HCT116 (cell line): ENCODE results near the gene ABCB1. TPM values are rescaled to one million over a fixed set of nuclear protein-coding genes. Genes with fewer than 3 reads are reported as not detected.

Experiments
- ATAC-seq: fragments of 200-7000 bp; cut with Tn5 transposase; 2 replicates; pipeline ENCODE4 v1.9.1; 2020; ENCODE audit warnings: mild to moderate bottlenecking, moderate library complexity
- BruUV-seq: library from RNA; stranded (reverse); fragments of 400-500 nt; replicated peaks from 2 replicates; lab custom pipeline; 2021; lab: Mats Ljungman, UMichigan
- CTCF ChIA-PET: fragments of 300-600 bp; sonication (Branson Sonifier 250); formaldehyde crosslinking; loops from one replicate; lab custom pipeline; 2021; ENCODE audit warnings: antibody characterized with exemption; lab: Charles Lee
- POLR2A ChIA-PET: fragments of 300-600, 350-600 bp; sonication (Branson Sonifier 250); formaldehyde crosslinking; loops from one replicate; lab custom pipeline; 2021; ENCODE audit warnings: antibody characterized with exemption; lab: Charles Lee
- RAD21 ChIA-PET, 2 experiments: fragments of 300-600 bp; sonication (Branson Sonifier 250); formaldehyde crosslinking; loops; one replicate each; lab custom pipeline; 2023; ENCODE audit warnings: low total read pairs in 2 of 2; ENCODE audit not compliant: uncharacterized antibody in 2 of 2, unreplicated experiment in 2 of 2, low non-redundant PET in 1 of 2; lab: Charles Lee
- DNase-seq: peaks from one replicate; pipeline ENCODE4 v3.0.0-alpha.2; 2010; ENCODE audit warnings: low read depth, low spot score
- H2AFZ ChIP-seq: fragments of 200-600 bp; shearing (Covaris generic), sonication (generic); 2 replicates; pipeline ENCODE4 v1.6.1; 2017; ENCODE audit warnings: low read depth, mixed run types, mixed read lengths, antibody characterized with exemption, low read length; ENCODE audit not compliant: poor library complexity, severe bottlenecking
- H3K27ac ChIP-seq: 2 replicates; pipeline ENCODE4 v1.5.1; 2012; ENCODE audit warnings: low read depth, low read length
- H3K27me3 ChIP-seq: fragments of 200-600 bp; sonication (generic); 2 replicates; pipeline ENCODE4 v1.6.1; 2016; ENCODE audit warnings: mixed run types, low read length, mixed read lengths; ENCODE audit not compliant: insufficient read depth
- H3K36me3 ChIP-seq, 2 experiments: fragments of 200-500 bp in 1 of 2; fragments of 200-600 bp in 1 of 2; sonication (Bioruptor generic) in 1 of 2; sonication (generic) in 1 of 2; 2 replicates each; pipeline versions ENCODE4 v1.5.1 to v1.6.1; 2014 to 2016; ENCODE audit warnings: low read length in 2 of 2, inconsistent platforms in 1 of 2, mixed read lengths in 1 of 2, mixed run types in 1 of 2; ENCODE audit not compliant: insufficient read depth in 2 of 2, control insufficient read depth in 1 of 2
- H3K4me1 ChIP-seq, 2 experiments: fragments of 200-600 bp in 1 of 2; sonication (generic) in 1 of 2; 2 replicates each; pipeline versions ENCODE4 v1.5.1 to v1.6.1; 2012 to 2017; ENCODE audit warnings: low read length in 2 of 2, inconsistent platforms in 1 of 2, mild to moderate bottlenecking in 1 of 2, mixed read lengths in 1 of 2, mixed run types in 1 of 2, moderate library complexity in 1 of 2; ENCODE audit not compliant: insufficient read depth in 2 of 2, control insufficient read depth in 1 of 2
- H3K4me2 ChIP-seq: fragments of 200-600 bp; sonication (generic); 2 replicates; pipeline ENCODE4 v1.6.1; 2017; ENCODE audit warnings: mixed run types, low read length, mixed read lengths
- H3K4me3 ChIP-seq, 2 experiments: fragments of 200-600 bp in 1 of 2; sonication (generic) in 1 of 2; replicated peaks in 1 of 2; 2 replicates each; pipeline ENCODE4 v1.5.1; 2011 to 2016; ENCODE audit warnings: low read length in 2 of 2, control low read depth in 1 of 2, low read depth in 1 of 2, mild to moderate bottlenecking in 1 of 2, mixed read lengths in 1 of 2, mixed run types in 1 of 2
- H3K79me2 ChIP-seq: fragments of 200-600 bp; sonication (generic); 2 replicates; pipeline ENCODE4 v1.6.1; 2017; ENCODE audit warnings: mild to moderate bottlenecking, mixed run types, low read length, moderate library complexity, mixed read lengths; ENCODE audit not compliant: insufficient read depth
- H3K9ac ChIP-seq: fragments of 200-600 bp; sonication (generic); 2 replicates; pipeline ENCODE4 v1.6.1; 2016; ENCODE audit warnings: low read length, mixed read lengths
- H3K9me2 ChIP-seq: fragments of 200-600 bp; sonication (generic), shearing (Covaris generic); 2 replicates; pipeline ENCODE4 v1.6.1; 2017; ENCODE audit warnings: mixed run types, mild to moderate bottlenecking, moderate library complexity; ENCODE audit not compliant: insufficient read depth
- H3K9me3 ChIP-seq, 2 experiments: fragments of 200-500 bp in 1 of 2; fragments of 200-600 bp in 1 of 2; sonication (Bioruptor generic) in 1 of 2; sonication (generic) in 1 of 2; 2 replicates each; pipeline ENCODE4 v1.6.1; 2014 to 2017; ENCODE audit warnings: low read length in 2 of 2, mixed read lengths in 2 of 2, inconsistent platforms in 1 of 2, low read depth in 1 of 2, mild to moderate bottlenecking in 1 of 2, mixed run types in 1 of 2, moderate library complexity in 1 of 2; ENCODE audit not compliant: control insufficient read depth in 1 of 2, insufficient read depth in 1 of 2
- H4K20me1 ChIP-seq: fragments of 200-600 bp; sonication (generic), shearing (Covaris generic); 2 replicates; pipeline ENCODE4 v1.6.1; 2017; ENCODE audit warnings: mixed run types, mild to moderate bottlenecking, moderate library complexity; ENCODE audit not compliant: insufficient read depth
- ATF3 ChIP-seq: IDR thresholded peaks from 2 replicates; pipeline ENCODE4 v1.6.1; 2012
- CBX3 ChIP-seq: IDR thresholded peaks from 2 replicates; pipeline ENCODE4 v1.6.1; 2012; ENCODE audit warnings: low read depth
- CTCF ChIP-seq, 3 experiments: fragments of 200-600 bp in 1 of 3; sonication (generic) in 1 of 3; IDR thresholded peaks in 2 of 3; conservative IDR thresholded peaks in 1 of 3; 2 replicates each; pipeline ENCODE4 v1.5.1; 2012 to 2017; ENCODE audit warnings: low read depth in 2 of 3, low read length in 2 of 3, antibody characterized with exemption in 1 of 3, borderline replicate concordance in 1 of 3, control low read depth in 1 of 3, mild to moderate bottlenecking in 1 of 3, mixed read lengths in 1 of 3, mixed run types in 1 of 3, moderate library complexity in 1 of 3; ENCODE audit not compliant: insufficient read depth in 1 of 3
- ELF1 ChIP-seq: IDR thresholded peaks from 2 replicates; pipeline ENCODE4 v1.6.1; 2012; ENCODE audit warnings: low read depth, borderline replicate concordance
- EZH2phosphoT487 ChIP-seq: fragments of 200-600 bp; IDR thresholded peaks from 2 replicates; pipeline ENCODE4 v1.6.1; 2018; ENCODE audit warnings: antibody characterized with exemption, borderline replicate concordance
- JUND ChIP-seq: IDR thresholded peaks from 2 replicates; pipeline ENCODE4 v1.6.1; 2012
- RAD21 ChIP-seq: IDR thresholded peaks from 2 replicates; pipeline ENCODE4 v1.6.1; 2012; ENCODE audit warnings: low read depth, mild to moderate bottlenecking
- REST ChIP-seq: IDR thresholded peaks from 2 replicates; pipeline ENCODE4 v1.6.1; 2012; ENCODE audit warnings: low read depth
- SIN3A ChIP-seq: IDR thresholded peaks from 2 replicates; pipeline ENCODE4 v1.6.1; 2012; ENCODE audit warnings: low read depth
- SP1 ChIP-seq: IDR thresholded peaks from 2 replicates; pipeline ENCODE4 v1.6.1; 2012; ENCODE audit warnings: low read depth
- SRF ChIP-seq: IDR thresholded peaks from 2 replicates; pipeline ENCODE4 v1.6.1; 2012; ENCODE audit warnings: low read depth
- TCF7L2 ChIP-seq: IDR thresholded peaks from 2 replicates; pipeline ENCODE4 v1.7.0; 2011; ENCODE audit warnings: borderline replicate concordance, inconsistent platforms; ENCODE audit not compliant: insufficient read depth, insufficient read length; ENCODE audit errors: extremely low read depth
- YY1 ChIP-seq: IDR thresholded peaks from 2 replicates; pipeline ENCODE4 v1.6.1; 2011; ENCODE audit warnings: low read length, low read depth, moderate library complexity, mild to moderate bottlenecking; ENCODE audit not compliant: insufficient replicate concordance; ENCODE audit errors: extremely low read depth
- ZFX ChIP-seq: fragments of 450-650 bp; IDR thresholded peaks from 2 replicates; pipeline ENCODE4 v1.6.1; 2017
- ZNF274 ChIP-seq: fragments of 200-500 bp; sonication (Bioruptor generic); IDR thresholded peaks from 2 replicates; pipeline ENCODE4 v1.6.1; 2014; ENCODE audit warnings: mild to moderate bottlenecking, low read depth, low read length, inconsistent platforms
- intact Hi-C: fragments of 100-400 bp; cut with micrococcal nuclease; formaldehyde crosslinking; loops from 2 replicates; pipeline ENCODE4 v1.10.0; 2022
- total RNA-seq: library from RNA; stranded (reverse); gene quantifications from one replicate; pipeline ENCODE4 v1.2.1, GENCODE V29; 2021; ENCODE audit not compliant: unreplicated experiment

Gene ABCB1
- total RNA-seq, 1 experiment from 2014 or later: 1.8 TPM

- TF ChIP-seq CTCF (IDR thresholded peaks at IDR 0.05 in 2 of 3, conservative IDR thresholded peaks at IDR 0.05 in 1 of 3; ENCODE audit: borderline replicate concordance in 1 of 3, insufficient read depth in 1 of 3, low read depth in 2 of 3, low read length in 2 of 3) (no peak), CBX3 (peak; percentile 35; the same call in 1 of the 2 replicates), EZH2phosphoT487 (no peak), SRF (no peak), JUND (no peak)
Measured at GRCh38 chr7:87628780-87629569, 28.3 kb upstream of the ABCB1 start (continued).

GRCh38 chr7:87627634-87627994 lies 26.9 kb upstream of the ABCB1 start:
- intact Hi-C loops: no loop called here
- DNase-seq: no peak
- Histone ChIP-seq H2AFZ (peak overlapping the region; percentile 22), H3K9me3 (no peaks in the 10 kb centered on the region), H3K9me2 (no peaks in the 10 kb centered on the region), H4K20me1 (no peaks in the 10 kb centered on the region), H3K27me3 (no peaks in the 10 kb centered on the region), H3K4me1 (peaks cover 4 to 11% of the 10 kb centered on the region in 2 experiments; a peak in 3 of 4 replicates), H3K27ac (no peak overlapping the region), H3K4me2 (peak overlapping the region; percentile 95), H3K4me3 (peak overlapping the region; percentile 68 to 83), H3K9ac (no peak overlapping the region), H3K36me3 (no peaks in the 10 kb centered on the region), H3K79me2 (no peaks in the 10 kb centered on the region)
- POLR2A ChIA-PET: interaction anchor here (0.8 kb wide), 1 partner anchor 9 kb away, joined by 3 read pairs; no protein-coding TSS in a partner anchor
- no TSS peak for BruUV-seq
- RAD21 ChIA-PET: no interaction called here
- CTCF ChIA-PET: interaction anchor here (1.6 kb wide), 1 partner anchor 122 kb away, joined by 4 read pairs; no protein-coding TSS in a partner anchor
- ATAC-seq: no peak
- TF ChIP-seq YY1: no peak
- no peak for TF ChIP-seq SIN3A
- no peak for TF ChIP-seq CTCF (IDR thresholded peaks at IDR 0.05 in 2 of 3, conservative IDR thresholded peaks at IDR 0.05 in 1 of 3; ENCODE audit: borderline replicate concordance in 1 of 3, insufficient read depth in 1 of 3, low read depth in 2 of 3, low read length in 2 of 3)
- no peak for TF ChIP-seq ZFX
- TF ChIP-seq ATF3: no peak
- no peak for TF ChIP-seq ZNF274
- TF ChIP-seq EZH2phosphoT487: no peak
- TF ChIP-seq SP1: no peak
- TF ChIP-seq CBX3: no peak
- no peak for TF ChIP-seq TCF7L2
- TF ChIP-seq RAD21: no peak
- TF ChIP-seq ELF1: no peak
- TF ChIP-seq REST: no peak
- TF ChIP-seq JUND: no peak
